Caco-2 (cell line): ENCODE results near the gene LRRK1. TPM values are rescaled to one million over a fixed set of nuclear protein-coding genes. Genes with fewer than 3 reads are reported as not detected.

ENCODE experiments used
- BruUV-seq: library from RNA; stranded (reverse); fragments of 400-500 nt; replicated peaks from 2 replicates; lab custom pipeline; 2021; lab: Mats Ljungman, UMichigan
- CTCF ChIA-PET: fragments of 300-600 bp; sonication (Branson Sonifier 250); formaldehyde crosslinking; loops from one replicate; lab custom pipeline; 2022; ENCODE audit warnings: antibody characterized with exemption; lab: Charles Lee
- POLR2A ChIA-PET: fragments of 300-600 bp; sonication (Branson Sonifier 250); formaldehyde crosslinking; loops from one replicate; lab custom pipeline; 2022; ENCODE audit warnings: antibody characterized with exemption; lab: Charles Lee
- DNase-seq, 2 experiments: peaks; one replicate each; pipeline versions ENCODE4 v3.0.0 to v3.0.0-alpha.2; 2020 to 2022
- H3K27me3 ChIP-seq: replicated peaks from 2 replicates; pipeline ENCODE4 v1.6.0; 2011; ENCODE audit warnings: low read length; ENCODE audit not compliant: control insufficient read depth, insufficient read depth
- H3K36me3 ChIP-seq: 2 replicates; pipeline ENCODE4 v1.5.1; 2011; ENCODE audit warnings: low read length; ENCODE audit not compliant: control insufficient read depth, insufficient read depth
- H3K4me1 ChIP-seq: fragments of 250-450 bp; sonication (Bioruptor Pico); 2 replicates; pipeline ENCODE4 v1.5.1; 2020; ENCODE audit warnings: mild to moderate bottlenecking
- H3K4me3 ChIP-seq: 2 replicates; pipeline ENCODE4 v1.5.1; 2011; ENCODE audit warnings: low read depth, mild to moderate bottlenecking, control low read depth, low read length
- H3K9me3 ChIP-seq: fragments of 250-450 bp; sonication (Bioruptor Pico); 2 replicates; pipeline ENCODE4 v1.5.1; 2020; ENCODE audit warnings: mild to moderate bottlenecking, moderate library complexity
- H3K27ac Mint-ChIP-seq: one replicate; pipeline ENCODE4 v1.8.0; 2022; ENCODE audit warnings: mixed read lengths; ENCODE audit not compliant: unreplicated experiment
- H3K27me3 Mint-ChIP-seq: one replicate; pipeline ENCODE4 v1.8.0; 2022; ENCODE audit warnings: mixed read lengths; ENCODE audit not compliant: insufficient read depth, unreplicated experiment
- H3K36me3 Mint-ChIP-seq: one replicate; pipeline ENCODE4 v1.8.0; 2022; ENCODE audit warnings: mild to moderate bottlenecking, mixed read lengths; ENCODE audit not compliant: insufficient read depth, unreplicated experiment
- H3K4me1 Mint-ChIP-seq: one replicate; pipeline ENCODE4 v1.8.0; 2022; ENCODE audit warnings: low read depth, mixed read lengths; ENCODE audit not compliant: unreplicated experiment
- H3K4me3 Mint-ChIP-seq: one replicate; pipeline ENCODE4 v1.8.0; 2022; ENCODE audit warnings: mild to moderate bottlenecking, moderate library complexity, mixed read lengths; ENCODE audit not compliant: unreplicated experiment
- H3K9me3 Mint-ChIP-seq: one replicate; pipeline ENCODE4 v1.8.0; 2022; ENCODE audit warnings: mixed read lengths; ENCODE audit not compliant: unreplicated experiment
- CTCF ChIP-seq, 2 experiments: fragments of 200-600 bp in 1 of 2; IDR thresholded peaks; 1 replicate in 1 of 2; 2 replicates in 1 of 2; pipeline versions ENCODE4 v1.5.1 to v1.8.0; 2011 to 2022; ENCODE audit warnings: antibody characterized with exemption in 1 of 2, control low read depth in 1 of 2, inconsistent platforms in 1 of 2, low read depth in 1 of 2, low read length in 1 of 2, mild to moderate bottlenecking in 1 of 2, moderate library complexity in 1 of 2; ENCODE audit not compliant: insufficient read depth in 1 of 2, severe bottlenecking in 1 of 2, unreplicated experiment in 1 of 2
- intact Hi-C: fragments of 100-400 bp; cut with micrococcal nuclease; formaldehyde crosslinking; loops from one replicate; pipeline ENCODE4 v1.10.0; 2022; ENCODE audit not compliant: unreplicated experiment
- total RNA-seq: library from RNA; stranded (reverse); gene quantifications from 2 replicates; pipeline ENCODE4 v1.2.3, GENCODE V29; 2022

Gene LRRK1
- total RNA-seq, 1 experiment from 2014 or later, result 12.0 TPM

- DNase-seq, result no peak
- CTCF ChIA-PET, result no interaction called here
- Histone ChIP-seq H3K4me1 (no peaks in the 10 kb centered on the region), H3K27me3 (no peaks in the 10 kb centered on the region), H3K4me3 (no peak overlapping the region), H3K9me3 (no peaks in the 10 kb centered on the region), H3K36me3 (no peaks in the 10 kb centered on the region)
- no TSS peak for BruUV-seq
- intact Hi-C loops, result no loop called here
- no peak for TF ChIP-seq CTCF (IDR thresholded peaks at IDR 0.05; ENCODE audit: insufficient read depth in 1 of 2, low read depth in 1 of 2, low read length in 1 of 2, severe bottlenecking in 1 of 2, unreplicated experiment in 1 of 2)
- no peak overlapping the region for H3K4me3 Mint-ChIP-seq
- H3K4me1 Mint-ChIP-seq, result no peaks in the 10 kb centered on the region
- no peaks in the 10 kb centered on the region for H3K36me3 Mint-ChIP-seq
- H3K27me3 Mint-ChIP-seq, result no peaks in the 10 kb centered on the region
- no peaks in the 10 kb centered on the region for H3K9me3 Mint-ChIP-seq
- POLR2A ChIA-PET, result no interaction called here
- no peak overlapping the region for H3K27ac Mint-ChIP-seq
These were observed 53.8 kb downstream of the LRRK1 start for GRCh38 chr15:100972975-100973350.

- TF ChIP-seq CTCF (IDR thresholded peaks at IDR 0.05; ENCODE audit: insufficient read depth in 1 of 2, low read depth in 1 of 2, low read length in 1 of 2, severe bottlenecking in 1 of 2, unreplicated experiment in 1 of 2), result no peak
- Mint-ChIP-seq H3K4me1 (no peaks in the 10 kb centered on the region), H3K36me3 (no peaks in the 10 kb centered on the region), H3K9me3 (no peaks in the 10 kb centered on the region), H3K27me3 (no peaks in the 10 kb centered on the region), H3K4me3 (no peak overlapping the region), H3K27ac (no peak overlapping the region)
- intact Hi-C loops, result no loop called here
- H3K27me3 ChIP-seq, result no peaks in the 10 kb centered on the region
- DNase-seq, result no peak
- H3K36me3 ChIP-seq, result no peaks in the 10 kb centered on the region
- no TSS peak for BruUV-seq
- CTCF ChIA-PET, result no interaction called here
- H3K9me3 ChIP-seq, result no peaks in the 10 kb centered on the region
- H3K4me1 ChIP-seq, result no peaks in the 10 kb centered on the region
- H3K4me3 ChIP-seq, result no peak overlapping the region
- POLR2A ChIA-PET, result no interaction called here
These were observed 54.4 kb downstream of the LRRK1 start for GRCh38 chr15:100973351-100974111.

GRCh38 chr15:100975043-100975442, 55.9 kb downstream of the LRRK1 start:
- no peak for TF ChIP-seq CTCF (IDR thresholded peaks at IDR 0.05; ENCODE audit: insufficient read depth in 1 of 2, low read depth in 1 of 2, low read length in 1 of 2, severe bottlenecking in 1 of 2, unreplicated experiment in 1 of 2)
- no peak for DNase-seq
- no peaks in the 10 kb centered on the region for H3K9me3 ChIP-seq
- intact Hi-C loops, result no loop called here
- Mint-ChIP-seq H3K27ac (no peak overlapping the region), H3K4me3 (no peak overlapping the region), H3K36me3 (no peaks in the 10 kb centered on the region), H3K4me1 (no peaks in the 10 kb centered on the region), H3K9me3 (peaks cover 6% of the 10 kb centered on the region), H3K27me3 (no peaks in the 10 kb centered on the region)
- BruUV-seq, result no TSS peak
- no peak overlapping the region for H3K4me3 ChIP-seq
- no peaks in the 10 kb centered on the region for H3K36me3 ChIP-seq
- H3K27me3 ChIP-seq, result no peaks in the 10 kb centered on the region
- no peaks in the 10 kb centered on the region for H3K4me1 ChIP-seq
- ChIA-PET CTCF (no interaction called here), POLR2A (no interaction called here)
